NK-92 (cell line): ENCODE data around the gene FOXR1.
"Not testable (repeated sequence)": the region's sequence is repeated elsewhere in the genome, so short reads cannot be mapped to it uniquely, and the experiment has no call there.

ENCODE experiments used
- DNase-seq: peaks from one replicate; lab custom pipeline; 2025; ENCODE audit not compliant: unreplicated experiment; lab: John Stamatoyannopoulos, UW

The FOXR1 gene

DNA sequence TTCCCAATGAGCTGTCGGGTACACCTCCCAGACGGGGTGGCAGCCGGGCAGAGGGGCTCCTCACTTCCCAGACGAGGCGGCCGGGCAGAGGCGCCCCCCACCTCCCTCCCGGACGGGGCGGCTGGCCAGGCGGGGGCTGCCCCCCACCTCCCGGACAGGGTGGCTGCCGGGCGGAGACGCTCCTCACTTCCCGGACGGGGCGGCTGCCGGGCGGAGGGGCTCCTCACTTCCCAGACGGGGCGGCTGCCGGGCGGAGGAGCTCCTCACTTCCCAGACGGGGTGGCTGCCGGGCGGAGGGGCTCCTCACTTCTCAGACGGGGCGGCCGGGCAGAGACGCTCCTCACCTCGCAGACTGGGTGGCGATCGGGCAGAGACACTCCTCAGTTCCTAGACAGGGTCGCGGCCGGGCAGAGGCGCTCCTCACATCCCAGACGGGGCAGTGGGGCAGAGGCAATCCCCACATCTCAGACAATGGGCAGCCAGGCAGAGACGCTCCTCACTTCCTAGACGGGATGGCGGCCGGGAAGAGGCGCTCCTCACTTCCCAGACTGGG is 20.0 kb downstream of the FOXR1 start:
- not testable (repeated sequence) for DNase-seq

DNA sequence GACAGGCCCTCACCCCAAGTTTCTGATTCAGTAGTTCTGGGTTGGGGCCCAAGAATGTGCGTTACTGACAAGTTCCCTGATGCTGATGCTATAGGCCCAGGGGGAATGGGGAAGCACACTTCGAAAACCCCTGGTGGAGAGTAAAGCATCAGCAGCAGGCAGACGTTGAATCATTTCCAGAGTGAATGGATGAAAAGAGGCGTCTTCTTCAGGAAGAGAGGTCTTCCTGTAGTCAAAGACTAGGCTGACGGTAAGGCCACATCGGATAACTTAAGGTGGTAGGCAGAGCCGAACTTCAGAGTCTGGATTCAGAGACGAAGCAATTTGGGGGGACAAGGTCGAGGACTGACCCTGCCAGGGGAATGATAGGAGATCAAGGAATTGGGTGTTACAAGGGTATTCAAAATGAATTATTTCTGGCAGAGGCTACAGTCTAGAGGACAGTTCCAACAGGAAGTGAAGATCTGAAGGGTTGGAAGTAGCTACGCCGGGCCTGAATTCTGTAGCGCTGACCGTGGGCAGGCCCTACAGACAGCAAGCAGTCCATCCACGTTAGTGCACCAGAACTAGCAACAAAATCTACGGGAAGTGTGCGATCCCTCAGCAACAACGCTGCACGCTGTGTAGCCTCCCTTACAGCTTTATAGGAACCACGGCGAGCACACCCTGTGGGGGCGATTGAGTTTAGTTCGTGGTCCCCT is 25.5 kb downstream of the FOXR1 start:
- DNase-seq = no peak

DNA sequence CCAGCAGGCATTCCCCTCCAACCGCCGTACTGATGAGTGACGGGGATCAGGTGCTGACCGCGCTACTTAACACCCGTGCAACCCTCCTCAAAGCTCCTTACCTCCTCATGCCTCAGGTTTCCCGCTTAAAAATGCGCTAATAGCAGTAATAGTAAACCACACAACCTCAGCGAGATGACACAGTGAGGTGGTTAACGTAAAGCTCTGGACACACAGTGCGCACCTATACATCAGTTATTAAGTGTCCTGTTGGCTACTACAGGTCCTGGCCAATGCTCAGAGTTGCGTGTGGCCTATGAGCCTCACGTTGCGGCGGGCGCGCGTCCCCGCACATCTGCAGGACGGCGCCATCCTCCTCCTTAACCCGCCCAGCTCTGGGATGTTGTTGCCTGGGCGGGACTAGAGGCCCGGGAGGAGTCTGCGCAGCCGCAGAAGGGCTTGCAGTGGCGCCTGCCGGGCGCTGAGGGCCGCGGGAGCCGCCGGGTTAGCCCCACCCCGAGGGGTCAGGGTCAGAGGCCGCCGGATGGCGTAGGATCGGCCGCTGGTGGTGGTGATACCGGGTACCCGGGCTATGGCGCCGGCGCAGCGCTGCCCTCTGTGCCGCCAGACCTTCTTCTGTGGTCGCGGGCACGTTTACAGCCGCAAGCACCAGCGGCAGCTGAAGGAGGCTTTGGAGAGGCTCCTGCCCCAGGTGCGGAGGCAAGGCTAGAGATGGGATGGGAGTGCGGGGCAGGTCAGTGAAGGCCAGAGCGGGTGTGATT is 26.2 kb downstream of the FOXR1 start, which contains the start of gene CENATAC:
Gene CENATAC, plus strand, starts transcription at position 512 of the 761 bp plus-strand sequence. Its CDS starts 60 bp downstream, at position 572.
- peak; percentile 61 for DNase-seq

DNA sequence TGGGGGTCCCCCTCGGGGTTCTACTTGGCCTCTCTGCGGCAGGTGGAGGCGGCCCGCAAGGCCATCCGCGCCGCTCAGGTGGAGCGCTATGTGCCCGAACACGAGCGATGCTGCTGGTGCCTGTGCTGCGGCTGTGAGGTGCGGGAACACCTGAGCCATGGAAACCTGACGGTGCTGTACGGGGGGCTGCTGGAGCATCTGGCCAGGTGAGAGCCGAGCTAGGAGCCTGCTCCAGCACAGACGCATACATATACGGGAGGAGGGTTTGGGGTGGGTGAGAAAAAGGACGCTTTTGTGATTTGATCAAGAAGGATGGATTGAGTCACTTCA is 26.8 kb downstream of the FOXR1 start:
- no peak for DNase-seq

DNA sequence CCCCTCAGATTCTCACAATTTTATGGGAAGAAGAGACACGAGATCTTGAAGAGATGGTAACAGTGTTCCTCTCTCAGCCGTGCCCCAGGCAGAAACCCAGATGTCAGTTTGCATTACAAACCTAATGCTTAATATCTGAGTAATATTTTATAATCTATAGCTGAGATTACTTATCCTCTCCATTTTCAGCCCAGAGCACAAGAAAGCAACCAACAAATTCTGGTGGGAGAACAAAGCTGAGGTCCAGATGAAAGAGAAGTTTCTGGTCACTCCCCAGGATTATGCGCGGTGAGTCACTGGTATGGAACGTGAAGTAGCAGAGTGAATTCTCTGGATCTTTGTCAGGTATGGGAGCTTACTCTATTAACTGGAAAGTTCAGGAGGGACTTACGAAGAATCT is 27.3 kb downstream of the FOXR1 start:
- no peak for DNase-seq

DNA sequence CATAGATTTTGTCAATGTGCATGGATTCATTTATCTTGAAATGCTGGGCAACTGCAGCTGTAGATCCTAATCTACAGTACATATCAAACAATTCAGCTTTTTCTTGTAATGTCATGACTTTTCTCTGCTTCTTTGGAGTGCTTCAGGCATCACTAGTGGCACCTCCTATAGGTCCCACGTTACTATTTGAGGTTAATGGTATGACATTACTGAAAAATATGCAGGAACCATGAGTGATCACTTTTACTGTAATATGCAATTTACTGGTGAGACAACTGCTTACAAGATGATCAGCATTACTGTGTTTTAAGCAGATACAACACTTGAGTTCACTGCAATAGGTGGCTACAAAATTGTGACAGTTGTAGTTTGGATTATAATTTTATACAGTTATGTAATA is 29.3 kb downstream of the FOXR1 start:
- DNase-seq = no peak

DNA sequence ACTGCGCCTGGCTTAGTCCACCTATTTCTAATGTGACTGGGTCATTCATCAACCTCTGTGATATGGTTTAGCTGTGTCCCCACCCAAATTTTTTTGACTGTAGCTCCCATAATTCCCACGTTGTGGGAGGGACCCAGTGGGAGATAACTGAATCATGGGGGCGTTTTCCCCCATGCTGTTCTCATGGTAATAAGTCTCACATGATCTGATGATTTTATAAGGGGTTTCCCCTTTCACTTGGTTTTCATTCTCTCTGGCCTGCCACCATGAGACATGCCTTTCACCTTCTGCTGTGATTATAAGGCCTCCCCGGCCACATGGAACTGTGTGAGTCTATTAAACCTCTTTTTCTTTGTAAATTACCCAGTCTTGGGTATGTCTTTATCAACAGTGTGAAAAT is 35.1 kb downstream of the FOXR1 start:
- no peak for DNase-seq

DNA sequence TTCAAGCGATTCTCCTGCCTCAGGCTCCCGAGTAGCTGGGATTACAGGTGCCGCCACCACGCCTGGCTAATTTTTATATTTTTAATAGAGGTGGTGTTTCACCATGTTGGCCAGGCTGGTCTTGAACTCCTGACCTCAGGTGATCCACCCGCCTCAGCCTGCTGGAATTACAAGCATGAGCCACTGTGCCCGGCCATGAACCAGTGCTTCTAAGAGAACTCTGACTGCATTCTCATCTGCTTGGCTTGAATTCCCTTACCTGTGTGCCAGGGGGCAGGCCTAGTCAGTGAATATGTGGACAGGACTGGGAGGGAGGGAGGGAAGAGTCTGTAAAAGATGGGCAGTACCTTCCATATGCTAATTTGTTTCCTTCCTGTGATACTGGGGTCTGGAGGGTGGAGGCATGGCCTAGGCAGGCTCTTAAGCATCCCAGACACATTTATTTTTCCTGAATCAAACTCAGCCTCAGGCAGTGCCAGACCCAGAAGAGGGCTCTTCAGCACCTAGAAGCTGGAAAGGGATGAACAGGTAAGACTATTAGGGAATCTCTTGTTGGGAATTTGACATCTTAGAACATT is 40.0 kb downstream of the FOXR1 start:
- no peak for DNase-seq

DNA sequence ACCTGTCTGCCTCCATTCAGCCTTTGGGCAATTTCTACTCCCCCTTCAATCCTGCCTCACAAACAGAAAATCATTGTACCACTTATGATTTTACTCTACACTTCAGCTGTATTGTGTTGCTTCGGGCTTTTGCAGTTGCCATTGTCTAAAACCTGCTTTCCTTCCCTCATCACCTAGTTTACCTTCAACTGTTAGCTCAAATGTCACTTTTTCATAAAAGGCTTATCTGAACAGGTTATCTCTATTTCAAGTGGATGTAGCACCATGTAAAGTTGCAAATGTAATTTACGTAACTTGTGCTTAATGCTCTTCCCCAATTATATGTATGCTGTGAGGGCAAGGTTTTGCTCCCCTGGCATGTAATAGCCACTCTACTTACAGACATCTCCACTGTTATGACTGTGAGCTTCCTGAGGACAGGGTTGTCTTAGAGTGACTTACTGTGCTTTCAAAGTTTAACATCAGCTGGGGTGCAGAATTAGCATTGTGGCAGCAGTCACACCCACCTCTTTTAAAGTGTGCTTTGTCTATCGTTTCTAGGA is 41.1 kb downstream of the FOXR1 start:
- DNase-seq = no peak

DNA sequence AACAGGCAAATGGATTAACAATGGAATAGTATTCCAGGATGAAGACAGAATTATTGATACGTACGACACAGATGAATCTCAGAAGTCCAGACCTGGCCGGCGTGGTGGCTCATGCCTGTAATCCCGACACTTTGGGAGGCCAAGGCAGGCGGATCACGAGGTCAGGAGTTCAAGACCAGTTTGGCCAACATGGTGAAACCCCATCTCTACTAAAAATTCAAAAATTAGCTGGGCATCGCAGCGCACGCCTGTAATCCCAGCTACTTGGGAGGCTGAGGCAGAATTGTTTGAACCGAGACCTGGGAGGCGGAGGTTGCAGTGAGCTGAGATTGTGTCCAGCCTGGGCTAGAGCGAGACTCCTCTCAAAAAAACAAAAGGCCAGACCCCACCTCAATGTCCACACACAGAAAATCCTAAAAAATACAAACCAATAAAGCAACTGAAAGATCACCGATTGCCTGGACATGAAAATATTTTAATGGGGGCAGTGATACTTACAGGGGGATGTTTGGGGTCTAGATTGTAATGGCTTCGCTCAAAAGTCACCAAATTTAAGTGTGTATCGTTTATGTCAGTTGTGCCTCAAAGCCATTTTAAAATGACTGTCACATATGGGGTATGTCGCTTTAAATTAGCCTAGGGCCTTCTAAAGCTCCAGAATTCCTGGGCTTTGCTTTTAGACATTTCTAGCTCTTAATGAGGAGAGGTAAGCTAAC is 42.8 kb downstream of the FOXR1 start:
- no peak for DNase-seq

DNA sequence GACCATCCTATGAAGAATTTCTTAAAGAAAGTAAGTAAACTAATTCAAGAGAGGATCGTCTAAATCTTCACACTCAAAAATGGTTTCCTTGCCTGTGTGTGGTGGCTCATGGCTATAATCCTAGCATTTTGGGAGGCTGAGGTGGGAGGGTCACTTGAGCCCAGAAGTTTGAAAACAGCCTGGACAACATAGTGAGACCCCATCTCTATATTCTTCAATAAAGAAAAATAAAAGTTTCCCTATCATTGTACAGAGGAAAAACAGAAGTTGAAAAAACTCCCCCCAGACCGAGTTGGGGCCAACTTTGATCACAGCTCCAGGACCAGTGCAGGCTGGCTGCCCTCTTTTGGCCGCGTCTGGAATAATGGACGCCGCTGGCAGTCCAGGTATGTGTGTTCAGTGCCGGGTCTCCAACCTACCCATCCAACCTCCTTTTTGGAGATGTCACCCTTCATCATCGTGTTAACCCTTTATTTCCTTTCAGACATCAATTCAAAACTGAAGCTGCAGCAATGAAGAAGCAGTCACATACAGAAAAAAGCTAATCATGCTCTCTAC is 43.6 kb downstream of the FOXR1 start:
- no peak for DNase-seq

DNA sequence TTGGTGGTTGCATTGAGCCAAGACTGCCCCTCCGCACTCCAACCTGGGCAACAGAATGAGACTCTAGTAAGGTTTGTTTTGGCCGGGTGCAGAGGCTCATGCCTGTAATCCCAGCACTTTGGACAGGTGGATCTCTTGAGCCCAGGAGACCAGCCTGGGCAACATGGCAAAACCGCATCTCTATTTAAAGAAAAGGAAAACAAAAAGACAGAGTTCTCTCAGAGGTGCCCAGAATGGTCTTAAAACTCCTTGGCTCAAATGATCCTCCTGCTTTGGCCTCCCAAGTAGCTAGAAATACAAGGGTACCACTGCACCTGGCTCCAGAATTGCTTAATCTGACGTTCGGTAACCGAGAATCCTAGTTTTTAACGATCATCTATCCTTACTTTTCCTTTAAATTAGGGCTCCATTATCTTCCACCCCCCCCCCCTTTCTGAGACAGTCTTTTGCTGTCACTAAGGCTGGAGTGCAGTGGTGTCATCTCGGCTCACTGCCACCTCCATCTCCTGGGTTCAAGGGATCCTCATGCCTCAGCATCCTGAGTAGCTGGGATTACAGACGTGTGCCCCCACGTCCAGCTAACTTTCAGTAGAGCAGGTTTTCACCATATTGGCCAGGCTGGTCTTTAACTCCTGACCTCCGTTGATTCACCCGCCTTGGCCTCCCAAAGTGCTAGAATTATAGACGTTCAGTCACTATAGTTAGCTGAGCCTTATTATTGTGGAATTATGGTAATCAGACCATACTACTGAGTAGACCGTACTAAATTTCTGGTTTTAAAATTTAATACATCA is 44.9 kb downstream of the FOXR1 start:
- DNase-seq = no peak

DNA sequence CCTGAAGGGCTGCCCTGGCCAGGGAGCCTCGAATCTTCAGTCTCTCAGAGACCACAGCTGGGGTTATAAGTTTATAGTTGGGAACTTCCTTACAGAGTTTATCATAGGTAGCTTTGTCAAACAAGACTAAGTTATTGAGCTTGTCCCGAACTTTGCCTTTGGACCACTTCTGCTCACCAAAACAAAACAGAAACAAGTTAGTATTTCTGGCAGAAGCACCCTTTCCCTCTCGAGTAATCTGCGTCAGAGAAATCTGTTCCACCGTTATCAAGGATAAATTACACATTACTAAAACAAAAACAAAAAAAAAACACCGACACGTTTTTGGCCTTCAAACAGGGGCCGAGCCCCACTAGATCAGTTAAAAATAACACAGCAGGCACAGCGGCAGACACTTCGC is 45.8 kb downstream of the FOXR1 start:
- not testable (repeated sequence) for DNase-seq

DNA sequence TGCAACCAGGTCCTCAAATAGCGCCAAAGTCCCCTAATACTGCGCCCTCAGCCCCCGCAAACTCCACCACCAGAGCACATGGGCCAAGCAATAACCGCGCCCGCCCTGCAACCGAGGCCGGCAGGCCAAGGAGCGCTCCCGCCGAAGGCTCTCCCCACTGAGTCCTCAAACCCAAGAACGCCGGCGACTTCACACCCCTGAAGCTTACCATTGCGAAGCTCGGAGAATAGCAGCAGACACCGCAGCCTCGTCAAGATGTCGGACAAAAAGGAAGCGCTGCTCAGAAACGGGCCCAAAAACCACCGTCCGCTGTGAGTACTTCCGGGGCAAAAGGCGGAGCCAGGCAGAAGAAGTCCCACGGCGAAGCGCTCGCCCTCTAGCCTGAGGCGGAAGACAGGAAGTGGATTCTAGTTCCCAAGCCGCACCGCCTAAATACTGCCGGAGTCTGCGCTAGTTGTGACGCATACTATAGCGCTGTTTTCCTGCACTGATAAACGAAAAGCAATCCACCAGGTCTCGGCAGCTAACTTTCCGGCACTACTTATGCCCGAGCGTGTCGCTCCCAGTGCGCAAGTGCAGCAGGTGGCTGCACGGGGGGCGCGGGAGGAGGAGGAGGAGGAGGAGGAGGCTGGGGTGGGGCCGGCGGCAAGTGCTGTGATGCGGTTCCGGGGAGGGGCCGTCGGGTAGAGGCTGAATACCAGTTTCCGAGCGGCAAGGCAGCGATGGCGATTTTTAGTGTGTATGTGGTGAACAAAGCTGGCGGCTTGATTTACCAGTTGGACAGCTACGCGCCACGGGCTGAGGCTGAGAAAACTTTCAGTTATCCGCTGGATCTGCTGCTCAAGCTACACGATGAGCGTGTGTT is 46.7 kb downstream of the FOXR1 start, which contains the start of the genes RPS25 and TRAPPC4:
Gene RPS25, minus strand, starts transcription at position 270 of the 865 bp plus-strand sequence. Its CDS starts 59 bp downstream, at position 211.
Gene TRAPPC4, plus strand, starts transcription at position 693 of the 865 bp plus-strand sequence. Its CDS starts 30 bp downstream, at position 723.
- DNase-seq = peak; percentile 88

DNA sequence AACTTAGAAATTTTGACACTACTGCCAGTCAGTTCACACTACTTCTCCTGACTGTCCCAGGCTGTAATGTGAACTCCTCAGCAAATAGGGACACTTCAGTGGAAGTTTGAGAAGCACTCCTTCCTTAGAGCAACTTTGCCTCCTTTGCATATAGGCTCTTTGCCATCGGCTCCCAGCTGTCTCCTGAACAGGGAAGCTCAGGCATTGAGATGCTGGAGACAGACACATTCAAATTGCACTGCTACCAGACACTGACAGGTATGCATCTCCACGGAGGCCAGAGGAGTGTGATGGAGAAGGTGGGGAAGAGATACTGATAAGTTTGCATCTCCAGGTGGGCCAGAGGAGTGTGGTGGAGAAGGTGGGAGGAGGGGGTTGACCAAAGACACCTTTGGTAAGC is 48.4 kb downstream of the FOXR1 start:
- DNase-seq = no peak

DNA sequence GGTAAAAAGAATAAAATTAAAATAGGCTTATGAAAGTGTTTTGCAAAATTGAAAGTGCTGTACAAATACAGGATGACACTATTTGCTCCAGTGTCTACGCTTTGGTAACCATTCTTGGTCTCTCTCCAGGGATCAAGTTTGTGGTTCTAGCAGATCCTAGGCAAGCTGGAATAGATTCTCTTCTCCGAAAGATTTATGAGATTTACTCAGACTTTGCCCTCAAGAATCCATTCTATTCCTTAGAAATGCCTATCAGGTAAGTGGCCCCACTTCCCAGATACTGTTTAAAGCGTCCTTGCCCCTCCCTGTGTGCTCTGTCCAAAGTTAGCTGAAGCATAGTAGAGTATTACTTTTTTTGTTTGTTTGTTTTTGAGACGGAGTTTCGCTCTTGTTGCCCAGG is 50.1 kb downstream of the FOXR1 start:
- DNase-seq = no peak

DNA sequence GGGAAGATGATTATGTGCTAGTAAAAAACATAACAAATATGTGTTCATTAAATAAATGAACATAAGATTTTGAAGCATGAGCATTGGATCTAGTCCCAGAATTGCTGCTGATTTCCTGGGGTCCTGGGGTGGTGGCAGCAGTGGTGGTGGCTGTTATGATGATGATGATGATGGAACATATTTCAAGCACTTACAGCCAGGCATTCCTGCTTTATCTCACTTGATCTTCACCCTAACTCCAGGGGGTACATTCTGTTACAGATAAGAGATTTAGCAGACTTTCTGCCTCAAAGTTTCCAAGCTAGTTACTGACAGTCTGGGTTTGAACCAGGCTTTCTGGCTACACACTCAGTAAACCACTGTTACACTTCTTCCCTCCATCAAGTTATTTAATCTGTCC is 52.2 kb downstream of the FOXR1 start:
- DNase-seq = no peak

DNA sequence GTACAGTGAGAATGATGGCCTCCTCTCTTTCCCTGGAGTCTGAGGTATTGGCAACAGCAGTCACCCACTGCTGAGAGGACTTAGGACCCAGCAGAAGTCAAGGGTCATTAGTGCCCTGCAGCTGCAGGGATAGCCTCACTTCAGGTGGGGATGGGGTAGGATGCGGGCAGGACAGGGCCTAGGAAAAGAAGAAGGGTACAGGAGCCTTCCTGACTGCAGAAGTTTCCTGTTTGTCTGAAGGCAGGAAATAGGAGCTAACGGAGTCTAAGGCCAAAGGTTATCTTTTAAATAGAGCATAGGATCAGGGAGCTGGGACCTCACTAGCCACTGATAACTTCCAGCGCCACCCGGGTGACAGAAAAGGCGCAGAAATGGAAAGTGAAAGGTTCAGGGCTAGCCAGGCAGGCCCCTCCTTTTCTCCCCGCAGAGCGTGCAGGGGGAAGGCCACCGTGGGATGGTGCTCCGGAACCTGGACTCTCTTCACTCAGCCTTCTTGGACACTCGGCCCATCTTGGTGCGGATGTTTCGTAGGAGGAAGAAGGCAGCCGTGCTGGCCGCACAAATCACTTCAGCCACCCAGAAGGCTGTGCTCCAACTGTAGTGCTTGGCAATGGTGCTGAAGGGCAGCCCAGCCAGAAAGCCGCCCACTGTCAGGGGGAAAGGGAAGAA is 53.0 kb downstream of the FOXR1 start:
- no peak for DNase-seq
